ENCODE results near the gene MTG2. TPM values are rescaled to one million over a fixed set of nuclear protein-coding genes. Genes with fewer than 3 reads are reported as not detected.

MTG2 gene
- polyA plus RNA-seq, 10 donors, result 18.3 to 28.3 (median 24.7) TPM

GRCh38 chr20:62203378-62204030 is 20.7 kb downstream of the MTG2 start:
- peak in 1 of 3 donors; percentile 35 for DNase-seq

DNA sequence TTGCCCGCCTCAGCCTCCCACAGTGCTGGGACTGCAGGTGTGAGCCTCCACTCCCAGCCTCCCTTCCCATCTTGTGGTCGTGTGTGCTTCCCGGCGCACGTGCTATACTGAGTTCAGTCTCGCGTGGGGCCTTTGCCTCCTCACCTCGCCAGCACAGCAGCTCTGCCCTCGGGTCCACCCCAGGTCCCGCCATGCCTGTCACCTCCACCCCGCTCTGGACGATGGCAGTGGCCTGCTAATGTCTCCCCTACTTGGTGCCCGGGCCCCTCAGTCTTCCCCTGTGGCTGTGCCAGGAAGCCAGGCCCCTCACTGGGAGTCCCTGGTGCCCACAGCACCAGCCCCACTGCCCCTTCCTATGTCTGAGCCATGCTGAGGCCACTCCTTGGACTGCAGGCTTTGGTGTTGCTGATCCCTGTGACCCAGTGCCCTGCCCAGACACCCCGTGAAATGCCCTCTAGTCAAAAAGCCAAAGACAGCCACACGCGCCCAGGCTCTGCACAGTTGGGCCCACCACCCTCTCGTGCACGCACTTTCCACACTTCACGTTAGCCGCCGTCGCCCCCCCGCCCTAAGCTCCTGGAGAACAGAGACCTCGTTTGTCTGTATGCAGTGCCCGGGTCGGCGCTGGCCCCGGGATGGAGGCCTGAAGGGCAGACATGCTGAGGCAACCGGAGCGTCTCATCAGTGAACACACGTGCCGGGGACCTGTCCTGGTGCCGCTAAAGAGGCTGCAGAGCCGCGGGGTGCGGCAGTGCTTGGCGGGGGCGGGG is 23.0 kb downstream of the MTG2 start:
- no peak for DNase-seq

GRCh38 chr20:62206388-62206775 is 23.6 kb downstream of the MTG2 start:
- DNase-seq, result no peak

- no peak for DNase-seq
Measured at GRCh38 chr20:62208061-62208794, 25.4 kb downstream of the MTG2 start.

DNA sequence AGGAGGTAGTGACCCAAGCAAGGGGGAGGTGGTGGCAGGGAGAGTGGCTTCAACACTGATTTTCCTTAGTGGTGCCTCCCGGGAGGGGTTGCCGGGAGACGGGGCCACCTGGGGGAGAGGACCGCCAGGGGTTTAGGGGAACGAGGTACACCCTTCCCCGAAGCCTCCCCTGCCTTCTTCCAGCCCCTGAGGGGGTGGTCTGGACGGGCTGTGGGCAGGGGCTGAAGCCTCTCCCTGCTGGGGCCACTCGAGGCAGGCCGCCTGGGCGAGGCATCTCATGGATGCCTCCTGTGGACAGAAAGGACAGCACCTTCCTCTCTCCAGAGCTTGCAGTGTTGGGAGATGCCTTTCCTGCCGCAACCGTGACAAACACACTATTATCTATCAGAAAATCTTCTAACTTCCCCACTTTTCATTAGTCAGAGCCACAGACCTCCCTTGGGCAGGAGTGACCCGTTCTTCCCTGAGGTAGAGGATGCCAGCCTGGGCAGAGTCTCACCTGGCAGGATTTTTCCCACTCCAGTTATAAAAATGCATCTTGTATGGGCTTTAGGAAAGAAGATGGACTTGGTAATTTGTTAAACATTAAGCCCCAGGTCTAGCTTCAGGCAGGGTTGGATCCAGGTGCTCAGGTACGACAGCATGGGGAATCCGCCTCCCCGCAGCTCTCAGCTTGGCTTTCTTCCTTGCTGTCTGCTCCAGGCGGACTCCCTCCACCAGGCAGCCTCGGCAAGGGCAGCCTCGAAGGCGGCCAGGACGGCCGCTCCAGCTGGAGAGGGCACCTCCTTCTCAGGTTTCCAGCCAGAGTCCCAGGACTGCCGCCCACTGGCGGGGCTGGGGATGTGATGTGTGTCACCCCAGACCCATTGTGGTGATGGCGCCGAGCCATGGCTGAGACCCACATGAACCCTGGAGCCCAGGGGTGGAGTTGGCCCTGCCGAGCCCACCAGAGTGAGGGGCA is 26.2 kb downstream of the MTG2 start:
- DNase-seq, result no peak

DNA sequence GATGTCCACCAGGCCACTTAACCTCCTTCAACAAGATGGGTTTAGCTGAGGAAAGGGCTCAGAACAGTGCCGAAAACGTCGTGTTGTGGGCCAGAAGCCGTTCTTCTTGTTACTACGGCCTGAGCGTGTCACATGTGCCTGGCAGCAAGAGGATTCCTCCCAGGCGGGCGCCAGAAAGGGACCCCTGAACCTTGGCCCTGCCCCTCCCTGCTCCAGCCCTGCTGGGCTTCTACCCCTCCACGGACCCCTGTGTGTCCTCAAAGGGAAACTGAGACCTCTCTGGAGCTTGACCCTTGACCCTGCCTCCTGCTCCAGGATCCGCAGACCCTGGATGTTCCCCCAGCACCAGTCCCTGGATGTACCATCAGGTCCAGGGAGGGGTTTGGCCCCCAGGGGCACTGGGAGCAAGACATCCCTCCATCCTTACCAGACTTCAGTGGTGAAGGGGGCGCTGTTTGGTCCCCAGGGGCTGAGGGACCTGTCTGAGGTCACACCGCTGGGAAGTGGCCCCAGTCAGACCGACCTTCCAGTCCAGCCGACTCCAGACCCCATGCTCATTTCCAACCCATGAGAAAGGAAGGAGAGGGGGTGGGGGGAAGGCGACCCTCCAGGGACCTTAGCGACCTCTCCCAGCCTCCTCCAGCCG is 27.1 kb downstream of the MTG2 start:
- DNase-seq, result no peak

DNA sequence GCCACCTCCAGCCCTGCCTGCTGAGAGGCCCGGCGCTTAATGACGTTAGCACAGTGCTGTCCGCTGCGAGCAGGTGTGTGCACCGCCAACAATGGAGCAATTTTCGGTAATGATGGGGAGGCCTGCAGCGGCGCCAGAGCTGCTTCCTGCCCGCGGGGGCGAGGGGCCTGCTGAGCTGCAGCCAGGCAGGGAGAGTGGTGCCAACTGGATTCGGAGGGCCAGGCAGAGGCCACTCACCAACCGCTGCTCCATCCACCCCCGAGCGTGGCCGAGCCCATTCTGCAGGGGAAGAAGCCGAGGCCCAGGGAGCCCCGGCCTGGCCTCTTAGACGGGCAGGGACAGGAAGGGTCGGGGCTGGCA is 27.6 kb downstream of the MTG2 start:
- DNase-seq, result no peak

DNA sequence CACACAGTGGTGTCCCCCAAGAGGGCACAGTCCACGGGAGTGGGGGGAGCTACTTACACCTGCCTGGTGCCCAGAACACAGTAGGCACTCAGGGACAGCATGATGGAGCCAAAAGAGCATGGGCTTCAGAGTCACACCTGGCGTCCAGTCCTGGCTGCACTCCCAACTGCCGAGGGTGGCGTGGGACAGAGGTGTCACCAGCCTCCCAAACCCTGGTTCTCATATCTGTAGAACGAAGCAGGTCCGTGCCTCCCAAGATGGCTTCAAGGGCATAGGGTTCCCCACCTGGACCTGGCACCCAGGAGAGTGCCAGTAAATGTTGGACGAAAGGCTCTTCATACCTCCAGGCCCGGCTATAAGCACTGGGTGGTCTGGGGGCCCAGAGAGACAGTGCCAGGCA is 28.4 kb downstream of the MTG2 start:
- no peak for DNase-seq

DNA sequence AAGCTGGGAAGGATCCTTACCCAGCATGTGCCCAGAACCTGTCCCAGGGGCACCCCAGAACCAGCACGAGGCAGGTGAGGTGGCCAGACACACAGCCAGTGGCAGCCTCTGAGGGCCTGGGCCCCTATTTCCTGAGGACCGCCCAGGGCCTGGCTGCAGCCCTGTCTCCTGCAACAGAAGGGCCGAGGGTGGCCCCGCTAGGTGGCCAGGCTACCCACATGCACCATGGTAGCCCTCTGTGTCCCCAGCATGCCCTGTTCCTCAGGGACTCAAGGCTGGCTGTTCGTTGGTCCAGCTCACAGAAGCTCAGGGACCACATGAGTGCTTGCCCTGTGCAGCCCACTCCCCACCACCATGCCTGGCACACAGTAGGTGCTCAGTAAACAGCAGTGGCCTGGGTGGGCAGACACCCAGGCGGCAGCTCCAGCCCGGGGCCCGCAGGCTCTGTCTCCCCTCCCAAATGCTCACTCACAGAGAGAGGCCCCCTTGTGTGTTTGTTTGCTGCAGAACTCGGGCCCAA is 29.0 kb downstream of the MTG2 start:
- no peak for DNase-seq

GRCh38 chr20:62212299-62212698 is 29.5 kb downstream of the MTG2 start:
- no peak for DNase-seq

GRCh38 chr20:62214067-62214466 is 31.2 kb downstream of the MTG2 start:
- DNase-seq, result no peak

- no peak for DNase-seq
Measured at GRCh38 chr20:62215020-62215990, 32.5 kb downstream of the MTG2 start.

- no peak for DNase-seq
Measured at GRCh38 chr20:62215991-62216635, 33.3 kb downstream of the MTG2 start.

- no peak for DNase-seq
Measured at GRCh38 chr20:62216636-62217566, 34.1 kb downstream of the MTG2 start.

DNA sequence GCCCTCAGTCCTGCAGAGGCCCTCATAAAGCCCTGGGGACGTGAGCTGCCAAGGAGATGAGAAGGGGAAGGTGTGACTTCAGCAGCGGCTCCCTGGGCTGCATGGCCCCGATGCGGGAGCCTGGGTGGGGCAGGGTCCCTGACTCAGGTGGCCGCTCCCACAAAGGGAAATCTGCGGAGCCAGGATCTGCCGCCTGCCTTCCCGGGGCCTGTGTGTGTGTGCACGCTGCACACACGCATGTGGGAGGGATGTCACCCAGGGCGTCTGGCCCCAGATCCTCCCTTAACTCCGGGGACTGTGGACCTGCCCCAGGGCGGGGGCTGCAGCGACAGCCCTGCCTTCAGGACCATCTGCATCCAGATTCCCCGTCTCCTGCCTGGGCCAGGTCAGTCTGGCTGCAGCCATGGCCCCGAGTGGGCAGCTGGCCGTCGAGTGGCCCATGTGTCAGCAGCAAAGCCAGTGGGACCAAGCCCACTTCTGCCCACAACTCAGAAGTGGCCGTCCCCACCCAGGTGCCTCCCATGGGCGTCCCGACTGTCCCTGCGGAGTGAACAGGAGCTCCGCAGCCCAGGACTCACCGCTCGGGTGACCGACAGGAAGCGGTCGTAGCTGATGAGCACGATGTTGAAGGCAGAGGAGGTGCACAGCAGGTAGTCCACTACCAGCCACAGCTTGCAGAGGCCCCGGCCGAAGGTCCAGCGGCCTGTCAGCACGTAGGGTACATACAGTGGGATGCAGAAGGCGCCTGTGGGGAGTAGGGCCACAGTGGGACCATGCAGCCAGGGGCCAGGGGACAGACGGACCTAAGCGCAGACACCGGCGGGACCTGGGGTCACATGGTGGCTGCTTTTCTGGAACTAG is 35.3 kb downstream of the MTG2 start:
- no peak for DNase-seq

- DNase-seq, result no peak
Measured at GRCh38 chr20:62219101-62219991, 36.5 kb downstream of the MTG2 start.

All from muscle of back (tissue), 11 donors.